GM19043 (cell line): ENCODE data around the gene STARD3.

Source experiments
- ATAC-seq: cut with Tn5 transposase; IDR thresholded peaks from one replicate; pipeline ENCODE4 v1.9.1; 2021; ENCODE audit warnings: low read depth; ENCODE audit not compliant: unreplicated experiment

The STARD3 gene

GRCh38 chr17:39603304-39604016, 33.5 kb upstream of the STARD3 start:
- ATAC-seq = no peak

- ATAC-seq = no peak
These were observed 31.9 kb upstream of the STARD3 start for GRCh38 chr17:39604911-39605491.

- no peak for ATAC-seq
These were observed 31.2 kb upstream of the STARD3 start for GRCh38 chr17:39605492-39606433.

GRCh38 chr17:39606434-39607056, 30.4 kb upstream of the STARD3 start:
- no peak for ATAC-seq

DNA sequence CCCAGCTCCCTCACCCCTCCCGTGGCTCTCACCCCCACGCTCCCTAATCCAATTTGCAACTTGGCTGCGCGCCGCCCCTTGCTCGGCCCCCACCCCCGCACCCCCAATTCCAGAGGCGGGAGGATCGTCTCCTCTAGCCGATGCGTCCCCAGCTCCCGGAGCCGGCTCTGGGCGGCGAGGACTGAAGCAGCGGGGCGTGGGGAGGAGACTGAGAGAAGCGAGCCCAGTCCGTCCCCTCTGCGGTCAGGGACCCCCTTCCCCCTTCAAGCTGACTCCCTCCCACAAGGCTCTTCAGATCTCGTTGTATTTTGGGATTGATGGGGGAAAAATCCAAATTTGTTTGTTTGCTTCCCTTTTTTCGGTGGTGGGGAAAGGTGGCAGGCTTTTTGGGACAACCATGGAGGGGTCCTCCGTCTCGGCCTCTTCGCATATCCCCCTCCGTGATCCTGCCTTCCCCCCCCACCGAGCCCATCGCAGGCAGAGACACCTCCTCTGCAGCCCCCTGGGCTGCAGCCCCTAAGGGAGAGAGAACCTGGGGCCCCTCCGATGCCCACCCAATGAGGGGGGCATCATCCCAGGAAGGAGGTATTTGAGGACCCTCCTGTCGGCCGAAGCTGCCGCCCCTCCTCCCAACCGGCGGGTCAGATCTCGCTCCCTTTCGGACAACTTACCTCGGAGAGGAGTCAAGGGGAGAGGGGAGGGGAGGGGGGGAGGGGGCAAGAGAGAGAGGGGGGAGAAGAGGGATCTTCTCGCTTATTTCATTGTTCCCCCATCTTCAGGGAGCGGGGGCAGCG, 29.7 kb upstream of the STARD3 start:
- no peak for ATAC-seq

DNA sequence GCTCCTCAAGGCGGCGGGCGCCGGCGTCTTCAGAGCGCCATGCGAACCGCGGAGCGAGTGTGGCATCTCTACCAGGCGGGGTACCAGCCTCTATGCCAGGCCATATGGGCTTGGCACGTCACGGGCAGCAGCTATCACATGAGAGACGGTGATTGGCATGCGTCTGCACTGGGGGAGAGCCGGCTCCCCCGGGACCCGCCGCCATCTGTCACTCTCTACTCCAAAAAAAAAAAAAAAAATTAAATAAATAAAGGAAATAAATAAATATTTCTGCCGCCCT, 29.2 kb upstream of the STARD3 start, which contains the start of gene NEUROD2:
Gene NEUROD2, minus strand, starts transcription at position 70 of the 280 bp plus-strand sequence. CDS start 1,321 bp downstream, outside the sequence.
- ATAC-seq = no peak

GRCh38 chr17:39608142-39608981, 28.6 kb upstream of the STARD3 start:
- no peak for ATAC-seq

DNA sequence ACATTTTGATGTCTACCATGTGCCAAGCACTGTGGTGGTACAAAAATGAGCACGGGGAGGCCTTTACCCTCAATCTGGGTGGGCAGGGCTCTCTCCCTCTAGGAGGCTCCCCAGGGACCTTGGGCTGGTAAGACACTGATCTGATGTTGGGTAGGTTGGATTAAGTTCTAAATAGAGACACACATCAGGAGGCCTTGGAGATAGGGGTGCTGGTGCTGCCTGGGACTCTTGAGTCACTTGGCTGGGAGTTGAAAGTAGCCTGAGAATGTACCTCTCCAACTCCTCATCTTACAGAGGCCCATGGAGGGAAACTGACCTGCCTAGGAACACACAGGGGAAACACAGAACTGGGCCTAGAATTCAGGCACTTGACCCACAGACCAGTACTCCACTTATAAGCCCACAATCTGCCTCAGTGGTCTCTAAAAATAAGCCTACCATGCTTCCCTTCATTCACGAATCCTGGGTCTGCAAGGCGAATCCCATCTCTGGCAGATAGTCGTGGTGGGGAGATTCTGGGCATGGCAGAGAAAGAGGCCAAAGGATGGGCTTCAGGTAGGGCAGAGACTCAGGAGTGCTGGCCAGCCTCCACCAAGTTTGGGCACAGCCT, 27.4 kb upstream of the STARD3 start:
- no peak for ATAC-seq

DNA sequence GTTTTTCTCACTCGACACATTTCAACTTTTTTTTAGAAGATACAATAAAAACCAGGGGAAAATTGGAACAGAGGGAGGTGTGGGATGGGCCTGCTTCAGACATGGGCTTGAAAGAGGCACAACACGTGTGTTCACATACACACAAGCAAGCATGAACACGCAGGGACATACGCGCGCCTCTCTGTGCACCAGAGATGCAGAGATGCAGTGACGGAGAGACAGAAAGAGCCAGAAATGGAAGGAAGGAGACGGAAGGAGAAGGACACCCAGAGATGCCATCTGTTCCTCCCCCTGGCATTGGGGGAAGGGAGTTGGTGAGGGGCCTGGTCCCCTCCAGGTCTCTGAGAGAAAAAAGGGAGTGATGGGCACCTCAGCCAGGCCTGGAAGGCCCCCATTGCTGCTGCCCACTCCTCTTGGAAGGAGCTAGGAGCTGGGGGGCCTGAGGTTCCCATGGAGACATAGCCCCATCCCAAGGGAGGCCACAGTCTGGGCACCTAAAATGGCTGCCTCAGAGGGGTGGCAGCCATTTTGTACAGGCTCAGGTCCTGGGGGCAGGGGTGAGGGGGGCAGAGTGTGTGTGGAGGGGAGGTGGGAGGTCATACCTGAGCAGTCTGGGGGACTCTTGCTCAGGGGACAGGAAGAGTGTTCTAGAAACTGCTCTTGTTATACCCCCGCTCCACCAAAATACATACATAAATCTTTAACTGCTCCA, 25.4 kb upstream of the STARD3 start:
- no peak for ATAC-seq

GRCh38 chr17:39612291-39612894, 24.6 kb upstream of the STARD3 start:
- ATAC-seq = no peak

GRCh38 chr17:39612935-39613464, 23.9 kb upstream of the STARD3 start:
- ATAC-seq = no peak

GRCh38 chr17:39614545-39615157, 22.3 kb upstream of the STARD3 start:
- no peak for ATAC-seq

DNA sequence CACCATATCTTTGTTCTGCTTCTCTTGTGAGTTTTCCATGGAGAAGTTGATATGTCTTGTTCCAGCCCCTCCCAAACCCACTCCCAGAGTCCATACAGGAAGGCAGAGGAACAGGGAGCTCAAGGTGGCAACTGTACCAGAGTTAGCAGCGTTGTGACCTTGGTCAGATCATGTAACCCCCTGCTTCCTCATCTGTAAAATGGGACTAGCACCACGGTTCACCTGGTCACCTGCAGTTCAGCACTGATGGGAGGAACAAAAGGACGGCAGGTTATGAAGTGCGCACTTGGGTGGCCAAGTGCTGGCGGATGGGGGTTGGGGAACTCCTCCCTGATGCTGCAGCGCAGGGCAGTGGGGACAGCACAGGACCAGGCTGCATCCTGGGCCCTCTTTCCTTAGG, 21.5 kb upstream of the STARD3 start:
- ATAC-seq = no peak

DNA sequence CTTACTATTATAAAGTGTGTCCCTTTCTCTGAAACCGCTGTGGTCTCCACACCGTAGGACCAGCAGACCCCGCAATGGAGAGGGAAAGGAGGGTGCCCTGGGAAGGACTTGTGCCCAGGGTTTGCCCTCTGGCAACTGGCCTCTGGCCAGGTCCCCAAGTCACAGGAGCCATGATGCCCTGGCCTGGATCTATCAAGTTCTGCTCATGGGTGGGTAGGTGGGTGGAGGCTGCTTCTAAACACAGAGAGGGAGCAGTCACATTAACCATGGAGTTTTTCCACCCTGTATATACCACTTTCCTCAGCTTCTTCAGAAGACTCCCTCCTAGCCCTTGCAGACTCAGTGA, 19.9 kb upstream of the STARD3 start:
- ATAC-seq = no peak

- no peak for ATAC-seq
These were observed 19.3 kb upstream of the STARD3 start for GRCh38 chr17:39617446-39618245.

GRCh38 chr17:39618246-39618913, 18.6 kb upstream of the STARD3 start:
- no peak for ATAC-seq
